ENCODE results near the gene PEPD. TPM values are rescaled to one million over a fixed set of nuclear protein-coding genes. Genes with fewer than 3 reads are reported as not detected.

PEPD gene
- 63.5 and 69.3 TPM in 2 replicates for total RNA-seq

GRCh38 chr19:33521480-33522370, at the start of gene PEPD:
PEPD (minus strand) TSS chr19:33521791; CDS start chr19:33521760, 31 bp downstream.

GRCh38 chr19:33373453-33374235, 147.9 kb downstream of the PEPD start, which contains the start of gene CEBPG:
CEBPG (plus strand) TSS chr19:33373709; CDS start chr19:33379240, 5,531 bp downstream.

Other genes with a start within 250 kb of the PEPD start
- gene CEBPA, start 219.3 kb downstream of the PEPD start, total RNA-seq = under 0.01 TPM in 1 of 2 replicates, not detected in the other
- 16.0 and 16.6 TPM in 2 replicates for gene CEBPG, start 148.1 kb downstream of the PEPD start, total RNA-seq
- not detected in 2 replicates for gene CHST8, start 100.2 kb upstream of the PEPD start, total RNA-seq